ENCODE results near the gene C22orf23.

- no peak for TF ChIP-seq EZH2 (IDR thresholded peaks at IDR 0.05; ENCODE audit: low read length)
- TF ChIP-seq CTCF (optimal IDR thresholded peaks at IDR 0.05 in 1 of 3, IDR thresholded peaks at IDR 0.05 in 1 of 3, conservative IDR thresholded peaks at IDR 0.05 in 1 of 3; ENCODE audit: extremely low read depth in 1 of 3, insufficient read depth in 2 of 3, low read length in 3 of 3), result peak in 1 of 3 experiments; percentile 1
Measured at GRCh38 chr22:37953437-37954179, at the start of gene C22orf23, which contains the start of gene POLR2F.
